Natural killer cell (primary cell): ENCODE results near the gene PPP1R15A. TPM values are rescaled to one million over a fixed set of nuclear protein-coding genes. Genes with fewer than 3 reads are reported as not detected.
"Not testable (repeated sequence)": the region's sequence is repeated elsewhere in the genome, so short reads cannot be mapped to it uniquely, and the experiment has no call there.

Experiments
- ATAC-seq, 3 donors: fragments of 150-1000 bp in 2 of 3; fragments of 200-7000 bp in 1 of 3; cut with Tn5 transposase; 1 replicate in 1 of 3; 2 replicates in 2 of 3; pipeline ENCODE4 v1.10.0; 2021; ENCODE audit warnings: mild to moderate bottlenecking in 2 of 3, moderate library complexity in 2 of 3
- DNase-seq, 2 donors: peaks; one replicate each; pipeline versions ENCODE4 v3.0.0 to v3.0.0-alpha.2; 2013 to 2021; ENCODE audit warnings: mixed read lengths in 1 of 2
- H3K27ac ChIP-seq: one replicate; pipeline ENCODE4 v1.5.1; 2013; ENCODE audit warnings: mild to moderate bottlenecking, low read length
- H3K27me3 ChIP-seq: one replicate; pipeline ENCODE4 v1.6.1; 2013; ENCODE audit warnings: low read length; ENCODE audit not compliant: control insufficient read depth, insufficient read depth
- H3K36me3 ChIP-seq: one replicate; pipeline ENCODE4 v1.6.1; 2013; ENCODE audit warnings: low read length; ENCODE audit not compliant: control insufficient read depth, insufficient read depth
- H3K4me1 ChIP-seq: one replicate; pipeline ENCODE4 v1.6.1; 2013; ENCODE audit warnings: low read length; ENCODE audit not compliant: control insufficient read depth, insufficient read depth
- H3K4me3 ChIP-seq: one replicate; pipeline ENCODE4 v1.5.1; 2013; ENCODE audit warnings: low read length
- H3K9me3 ChIP-seq: one replicate; pipeline ENCODE4 v1.6.1; 2013; ENCODE audit warnings: low read length; ENCODE audit not compliant: control insufficient read depth, insufficient read depth
- H3K27ac Mint-ChIP-seq, 2 donors: one replicate each; pipeline ENCODE4 v1.8.0; 2022; ENCODE audit warnings: mild to moderate bottlenecking in 2 of 2, mixed read lengths in 2 of 2, moderate library complexity in 1 of 2
- H3K27me3 Mint-ChIP-seq, 2 donors: one replicate each; pipeline ENCODE4 v1.8.0; 2022; ENCODE audit warnings: low read depth in 2 of 2, mixed read lengths in 2 of 2
- H3K36me3 Mint-ChIP-seq: one replicate; pipeline ENCODE4 v1.8.0; 2022; ENCODE audit warnings: mixed read lengths
- H3K4me1 Mint-ChIP-seq, 2 donors: one replicate each; pipeline ENCODE4 v1.8.0; 2022; ENCODE audit warnings: mixed read lengths in 2 of 2
- H3K4me3 Mint-ChIP-seq: one replicate; pipeline ENCODE4 v1.8.0; 2022; ENCODE audit warnings: mild to moderate bottlenecking, moderate library complexity, mixed read lengths
- H3K9me3 Mint-ChIP-seq, 2 donors: one replicate each; pipeline ENCODE4 v1.8.0; 2022; ENCODE audit warnings: mixed read lengths in 2 of 2
- WGBS: methylation state at CpG from one replicate; pipeline ENCODE4 v1.1.7; 2013; ENCODE audit warnings: missing lambda C conversion rate; ENCODE audit not compliant: insufficient coverage; 5-methylcytosine and 5-hydroxymethylcytosine counted together
- intact Hi-C: fragments of 100-400 bp; cut with micrococcal nuclease; formaldehyde crosslinking; loops from one replicate; pipeline ENCODE4 v1.14.2; 2022
- total RNA-seq, 4 donors: library from RNA; stranded (reverse); fragments of 120-200 nt in 1 of 4; gene quantifications; one replicate each; pipeline versions ENCODE4 v1.2.3 to v1.2.4, GENCODE V29; 2013 to 2022
- TF ChIP-seq, protein P1 (sequence below): fragments of 200-600 bp; IDR thresholded peaks from one replicate; pipeline ENCODE4 v1.8.0; 2022; ENCODE audit warnings: antibody characterized with exemption

Gene PPP1R15A
- total RNA-seq, 3 donors from 2014 or later (not counting 1 experiment from before 2014, with no cell fraction given) = 942 to 1,308 (median 1,174) TPM

DNA sequence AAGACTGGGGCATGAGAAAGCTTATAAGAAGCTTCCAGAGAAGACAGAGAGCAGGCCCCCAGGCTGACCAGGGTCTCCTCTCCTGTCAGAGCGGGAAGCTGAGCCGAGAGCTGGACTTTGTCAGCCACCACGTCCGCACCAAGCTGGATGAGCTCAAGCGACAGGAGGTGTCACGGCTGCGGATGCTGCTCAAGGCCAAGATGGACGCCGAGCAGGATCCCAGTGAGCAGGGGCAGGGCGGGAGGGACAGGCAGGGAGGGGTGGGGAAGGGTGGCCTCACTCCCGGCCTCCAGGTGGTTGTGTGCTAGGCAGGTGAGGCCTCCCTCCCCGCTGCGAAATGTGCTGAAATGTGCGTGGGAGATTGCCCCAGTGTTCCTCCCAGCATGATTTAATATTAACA, 33.4 kb downstream of the PPP1R15A start:
- Mint-ChIP-seq H3K4me1 (peaks cover 13 to 14% of the 10 kb centered on the region in 2 donors), H3K27me3 (no peaks in the 10 kb centered on the region), H3K36me3 (no peaks in the 10 kb centered on the region), H3K4me3 (no peak overlapping the region), H3K27ac (no peak overlapping the region), H3K9me3 (no peaks in the 10 kb centered on the region)
- no peak for ATAC-seq
- DNase-seq = no peak
- H3K36me3 ChIP-seq = peaks cover 29% of the 10 kb centered on the region
- no peak overlapping the region for H3K27ac ChIP-seq
- H3K27me3 ChIP-seq = no peaks in the 10 kb centered on the region
- peaks cover 21% of the 10 kb centered on the region for H3K4me1 ChIP-seq
- no peaks in the 10 kb centered on the region for H3K9me3 ChIP-seq
- WGBS = 99% methylated on average over 11 of the region's 14 CpGs
- TF ChIP-seq, protein P1, sequence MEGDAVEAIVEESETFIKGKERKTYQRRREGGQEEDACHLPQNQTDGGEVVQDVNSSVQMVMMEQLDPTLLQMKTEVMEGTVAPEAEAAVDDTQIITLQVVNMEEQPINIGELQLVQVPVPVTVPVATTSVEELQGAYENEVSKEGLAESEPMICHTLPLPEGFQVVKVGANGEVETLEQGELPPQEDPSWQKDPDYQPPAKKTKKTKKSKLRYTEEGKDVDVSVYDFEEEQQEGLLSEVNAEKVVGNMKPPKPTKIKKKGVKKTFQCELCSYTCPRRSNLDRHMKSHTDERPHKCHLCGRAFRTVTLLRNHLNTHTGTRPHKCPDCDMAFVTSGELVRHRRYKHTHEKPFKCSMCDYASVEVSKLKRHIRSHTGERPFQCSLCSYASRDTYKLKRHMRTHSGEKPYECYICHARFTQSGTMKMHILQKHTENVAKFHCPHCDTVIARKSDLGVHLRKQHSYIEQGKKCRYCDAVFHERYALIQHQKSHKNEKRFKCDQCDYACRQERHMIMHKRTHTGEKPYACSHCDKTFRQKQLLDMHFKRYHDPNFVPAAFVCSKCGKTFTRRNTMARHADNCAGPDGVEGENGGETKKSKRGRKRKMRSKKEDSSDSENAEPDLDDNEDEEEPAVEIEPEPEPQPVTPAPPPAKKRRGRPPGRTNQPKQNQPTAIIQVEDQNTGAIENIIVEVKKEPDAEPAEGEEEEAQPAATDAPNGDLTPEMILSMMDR = no peak
- no peak overlapping the region for H3K4me3 ChIP-seq
- intact Hi-C loops = no loop called here

DNA sequence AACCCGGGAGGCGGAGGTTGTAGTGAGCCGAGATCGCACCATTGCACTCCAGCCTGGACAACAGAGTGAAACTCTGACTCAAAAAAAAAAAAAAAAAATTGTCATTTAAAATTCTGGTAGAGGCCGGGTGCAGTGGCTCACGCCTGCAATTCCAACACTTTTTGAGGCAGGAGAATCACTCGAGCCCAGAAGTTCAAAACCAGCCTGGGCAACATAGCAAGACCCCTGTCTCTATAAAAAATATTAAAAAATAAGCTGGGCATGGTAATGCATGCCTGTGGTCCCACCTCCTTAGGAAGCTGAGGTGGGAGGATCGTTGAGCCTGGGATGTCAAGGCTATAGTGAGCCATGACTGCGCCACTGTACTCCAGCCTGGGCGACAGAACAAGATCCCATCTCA, 34.1 kb downstream of the PPP1R15A start:
- peaks cover 14% of the 10 kb centered on the region for H3K4me1 ChIP-seq
- no peak for DNase-seq
- H3K27ac Mint-ChIP-seq = no peak overlapping the region
- H3K27me3 ChIP-seq = no peaks in the 10 kb centered on the region
- peaks cover 7% of the 10 kb centered on the region in 2 donors for H3K4me1 Mint-ChIP-seq
- TF ChIP-seq, protein P1 = no peak
- no peaks in the 10 kb centered on the region for H3K9me3 ChIP-seq
- no peaks in the 10 kb centered on the region for H3K27me3 Mint-ChIP-seq
- H3K27ac ChIP-seq = no peak overlapping the region
- H3K4me3 ChIP-seq = no peak overlapping the region
- no peak for ATAC-seq
- no peak overlapping the region for H3K4me3 Mint-ChIP-seq
- H3K36me3 Mint-ChIP-seq = no peaks in the 10 kb centered on the region
- intact Hi-C loops = no loop called here
- H3K9me3 Mint-ChIP-seq = no peaks in the 10 kb centered on the region
- 98% methylated on average over 10 of the region's 10 CpGs for WGBS
- H3K36me3 ChIP-seq = peaks cover 35% of the 10 kb centered on the region

DNA sequence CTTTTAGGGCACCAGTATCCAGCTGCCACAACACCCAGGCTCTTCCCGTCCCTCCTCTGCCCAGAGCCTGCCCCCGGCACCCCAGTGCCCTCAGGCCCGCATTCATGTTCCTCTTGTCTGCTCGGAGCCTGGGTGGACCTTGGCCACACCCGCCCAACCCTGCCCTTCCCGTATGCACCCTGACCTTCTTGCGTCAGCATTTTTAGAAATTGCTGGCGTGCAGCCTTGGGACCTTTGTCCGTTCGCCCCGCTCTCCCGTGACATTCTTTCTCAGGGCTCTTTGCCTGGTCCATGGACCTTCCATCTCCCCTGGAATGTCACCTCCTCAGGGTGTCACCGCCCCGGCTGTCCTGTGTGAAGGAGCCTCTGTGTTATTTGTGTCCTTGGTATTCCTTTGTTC, 35.5 kb downstream of the PPP1R15A start:
- Histone ChIP-seq H3K4me1 (peaks cover 3% of the 10 kb centered on the region), H3K36me3 (peaks cover 46% of the 10 kb centered on the region), H3K27ac (no peak overlapping the region), H3K4me3 (no peak overlapping the region), H3K27me3 (no peaks in the 10 kb centered on the region), H3K9me3 (no peaks in the 10 kb centered on the region)
- no peak for ATAC-seq
- WGBS = 94% methylated on average over 14 of the region's 14 CpGs
- Mint-ChIP-seq H3K4me3 (no peak overlapping the region), H3K9me3 (no peaks in the 10 kb centered on the region), H3K27me3 (no peaks in the 10 kb centered on the region), H3K27ac (no peak overlapping the region), H3K4me1 (peaks cover 0 to 1% of the 10 kb centered on the region in 2 donors), H3K36me3 (no peaks in the 10 kb centered on the region)
- DNase-seq = no peak
- TF ChIP-seq, protein P1 = no peak
- intact Hi-C loops = no loop called here

DNA sequence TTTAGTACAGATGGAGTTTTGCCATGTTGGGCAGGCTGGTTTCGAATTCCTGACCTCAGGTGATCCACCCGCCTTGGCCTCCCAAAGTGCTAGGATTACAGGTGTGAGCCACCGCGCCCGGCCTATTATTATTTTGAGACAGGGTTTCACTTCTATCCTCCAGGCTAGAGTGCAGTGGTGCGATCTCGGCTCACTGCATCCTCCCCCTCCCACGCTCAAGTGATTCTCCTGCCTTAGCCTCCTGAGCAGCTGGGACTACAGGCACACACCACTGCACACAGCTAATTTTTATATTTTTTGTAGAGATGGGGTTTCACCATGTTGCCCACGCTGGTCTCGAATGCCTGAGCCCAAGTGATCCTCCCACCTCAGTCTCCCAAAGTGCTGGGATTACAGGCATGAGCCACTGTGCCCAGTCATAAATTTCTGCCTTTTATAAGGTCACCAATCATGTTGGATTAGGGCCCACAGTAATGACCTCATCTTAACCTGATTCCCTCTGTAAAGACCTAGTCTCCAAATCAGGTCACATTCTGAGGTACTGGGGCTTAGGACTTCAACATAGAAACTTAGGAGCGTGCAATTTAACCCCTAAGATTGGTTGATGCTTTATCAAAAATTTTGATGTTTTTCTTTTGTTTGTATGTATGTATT, 37.3 kb downstream of the PPP1R15A start:
- DNase-seq, intact Hi-C loops, H3K9me3 ChIP-seq, H3K27me3 ChIP-seq, H3K4me3 ChIP-seq, ATAC-seq, H3K27me3 Mint-ChIP-seq, H3K4me1 Mint-ChIP-seq, H3K36me3 Mint-ChIP-seq, H3K27ac Mint-ChIP-seq, H3K4me1 ChIP-seq, H3K27ac ChIP-seq, H3K9me3 Mint-ChIP-seq, H3K4me3 Mint-ChIP-seq: not testable (repeated sequence)
- H3K36me3 ChIP-seq = peaks cover 57% of the 10 kb centered on the region
- 71% methylated on average over 10 of the region's 11 CpGs for WGBS
